Posterior vena cava (tissue), 2 donors: ENCODE results near the gene SYCP2. TPM values are rescaled to one million over a fixed set of nuclear protein-coding genes. Genes with fewer than 3 reads are reported as not detected.
A peak's percentile ranks its signal among the peaks of the same experiment; 100 is the strongest.

Experiments used
- DNase-seq: peaks from one replicate; pipeline ENCODE4 v3.0.0-alpha.2; 2020; ENCODE audit warnings: low spot score
- intact Hi-C, 2 donors: fragments of 100-400 bp; cut with DNase I; formaldehyde crosslinking; loops; one replicate each; pipeline versions ENCODE4 v1.14.1 to v1.14.2; 2022 to 2023
- total RNA-seq, 2 donors: library from RNA; stranded (reverse); fragmentation: NEBNext Ultra II Directional; extraction: Animal tissue kit (Norgen Biotek cat#: 25700); gene quantifications; one replicate each; pipeline ENCODE4 v1.2.1, GENCODE V29; 2021
- donor health status: DM: yes; HTN: yes; CAD: no.
- donor health status: DM: yes; HTN: yes; CAD: no.

Gene SYCP2
- total RNA-seq, 2 donors from 2014 or later = 0.97 to 3.1 TPM

DNA sequence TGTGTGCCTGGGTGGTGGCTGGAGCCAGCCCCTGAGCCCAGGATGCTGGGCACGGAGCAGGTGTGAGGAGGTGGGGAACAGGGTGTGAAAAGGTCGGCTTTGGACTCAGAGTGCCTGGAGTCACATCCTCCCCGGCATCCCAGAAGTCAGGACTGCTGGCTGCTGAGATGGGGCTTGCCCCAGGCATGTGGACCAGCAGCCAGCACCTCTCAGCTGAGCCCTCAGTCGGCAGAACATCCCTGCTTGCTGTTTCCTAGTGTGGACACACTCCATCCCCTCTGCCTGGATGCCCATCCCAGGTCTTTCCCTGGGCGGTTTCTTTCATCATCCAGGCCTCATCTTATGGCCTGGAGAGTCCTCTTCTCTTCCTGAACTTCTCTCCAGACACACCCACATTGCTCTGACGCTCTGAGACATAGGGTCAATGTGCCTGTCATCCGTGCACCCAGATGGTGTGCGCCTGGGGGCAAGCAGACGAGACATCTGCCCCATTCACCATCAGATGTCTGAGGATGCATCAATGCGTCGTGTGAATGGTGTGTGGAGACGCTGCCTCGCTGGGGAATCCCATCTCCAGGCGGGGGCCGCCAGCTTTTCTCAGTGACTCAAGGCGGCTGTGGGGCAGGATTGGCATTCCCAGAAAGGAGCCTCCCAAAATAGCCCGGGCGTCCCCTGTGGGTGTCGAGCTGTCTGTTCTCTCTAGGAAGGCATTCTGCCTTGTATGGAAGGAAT is 104.2 kb downstream of the SYCP2 start:
- peak; percentile 61 for DNase-seq
- intact Hi-C loops = no loop called here

DNA sequence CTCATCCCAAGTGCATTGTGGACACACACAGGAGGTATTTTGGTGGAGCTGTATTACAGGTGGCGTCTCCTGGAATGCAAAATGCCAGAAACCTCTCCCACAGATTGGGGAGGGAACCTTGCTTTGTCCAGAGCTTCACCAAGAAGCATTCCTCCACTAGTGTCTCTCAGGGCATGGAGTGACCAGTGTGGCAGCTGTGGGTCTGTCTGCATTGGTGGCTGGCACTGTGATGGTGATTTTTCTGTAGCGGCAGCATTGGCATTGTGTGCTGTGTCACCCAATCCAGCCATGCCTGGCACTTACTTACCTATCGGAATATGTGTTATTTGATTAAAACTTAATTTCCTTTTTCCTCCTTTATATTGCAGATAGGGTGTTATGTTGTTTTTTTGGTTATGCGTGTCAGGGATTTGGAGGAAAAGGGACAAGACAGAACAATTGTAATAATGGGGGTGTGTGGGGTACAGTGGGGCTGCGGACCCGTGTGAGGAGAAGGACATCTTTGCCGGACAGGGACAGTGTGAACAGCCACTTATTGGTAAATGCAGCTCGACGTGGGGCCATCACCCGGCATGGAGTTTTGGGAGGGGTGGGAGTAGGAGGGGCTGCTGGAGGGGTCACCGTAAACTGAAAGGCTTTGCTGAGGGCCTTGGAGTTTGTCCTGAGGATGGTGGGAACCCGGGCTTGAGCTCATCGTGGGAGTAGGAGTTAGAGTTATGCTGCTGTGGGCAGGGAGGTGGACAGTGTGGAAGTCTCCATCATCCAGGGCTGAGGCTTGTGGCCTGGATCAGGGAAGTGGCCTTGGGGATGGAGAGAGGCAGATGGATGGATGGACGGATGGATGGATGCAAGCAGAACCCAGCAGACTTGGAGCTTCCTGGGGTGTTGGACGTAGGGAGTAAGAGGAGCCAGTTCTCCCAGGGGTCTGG is 105.0 kb downstream of the SYCP2 start:
- intact Hi-C loops = no loop called here
- peak; percentile 46 for DNase-seq

DNA sequence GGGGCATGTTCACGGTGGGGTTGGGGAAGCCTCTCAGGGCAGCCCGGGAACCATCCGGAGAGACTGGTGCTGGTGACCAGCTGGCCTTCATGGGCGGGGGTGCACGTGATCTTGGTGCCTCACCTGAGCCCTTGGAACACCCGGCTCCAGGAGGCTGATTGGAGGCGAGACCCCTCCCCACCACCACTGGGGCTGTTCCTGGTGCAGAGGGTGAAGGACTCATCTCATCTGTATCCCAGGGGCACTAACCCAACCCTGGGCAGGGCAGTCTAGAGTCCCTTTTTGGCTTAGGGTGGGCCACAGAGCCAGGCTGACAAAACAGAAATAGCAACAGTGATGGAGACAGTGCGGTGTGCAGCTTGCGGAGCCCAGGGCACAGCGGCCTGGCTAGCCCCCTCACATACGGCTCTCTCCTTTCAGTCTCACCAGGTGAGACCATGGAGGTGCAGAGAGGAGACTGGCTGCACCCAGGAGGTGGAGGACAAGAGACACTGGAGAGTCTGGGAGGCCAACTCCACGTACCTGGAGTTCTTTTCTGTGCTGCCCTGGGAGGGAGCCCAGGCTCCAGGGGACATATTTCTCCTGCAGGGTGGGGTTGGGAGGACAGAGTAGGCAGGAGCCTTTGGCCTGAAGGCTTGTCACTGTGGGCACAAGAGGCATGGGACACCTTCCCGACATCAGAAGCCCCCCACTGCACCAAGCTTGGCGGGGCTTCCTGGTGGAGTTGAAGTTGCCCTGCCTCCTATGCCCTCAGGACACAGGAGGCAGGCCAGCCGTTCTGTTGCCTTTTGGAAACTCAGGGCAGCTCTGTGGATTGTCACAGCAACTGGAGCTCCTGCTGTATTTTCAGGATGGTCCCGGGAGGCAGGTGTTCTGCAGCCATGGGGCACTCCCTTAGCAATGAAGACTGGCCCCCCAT is 106.0 kb downstream of the SYCP2 start:
- intact Hi-C loops = no loop called here

DNA sequence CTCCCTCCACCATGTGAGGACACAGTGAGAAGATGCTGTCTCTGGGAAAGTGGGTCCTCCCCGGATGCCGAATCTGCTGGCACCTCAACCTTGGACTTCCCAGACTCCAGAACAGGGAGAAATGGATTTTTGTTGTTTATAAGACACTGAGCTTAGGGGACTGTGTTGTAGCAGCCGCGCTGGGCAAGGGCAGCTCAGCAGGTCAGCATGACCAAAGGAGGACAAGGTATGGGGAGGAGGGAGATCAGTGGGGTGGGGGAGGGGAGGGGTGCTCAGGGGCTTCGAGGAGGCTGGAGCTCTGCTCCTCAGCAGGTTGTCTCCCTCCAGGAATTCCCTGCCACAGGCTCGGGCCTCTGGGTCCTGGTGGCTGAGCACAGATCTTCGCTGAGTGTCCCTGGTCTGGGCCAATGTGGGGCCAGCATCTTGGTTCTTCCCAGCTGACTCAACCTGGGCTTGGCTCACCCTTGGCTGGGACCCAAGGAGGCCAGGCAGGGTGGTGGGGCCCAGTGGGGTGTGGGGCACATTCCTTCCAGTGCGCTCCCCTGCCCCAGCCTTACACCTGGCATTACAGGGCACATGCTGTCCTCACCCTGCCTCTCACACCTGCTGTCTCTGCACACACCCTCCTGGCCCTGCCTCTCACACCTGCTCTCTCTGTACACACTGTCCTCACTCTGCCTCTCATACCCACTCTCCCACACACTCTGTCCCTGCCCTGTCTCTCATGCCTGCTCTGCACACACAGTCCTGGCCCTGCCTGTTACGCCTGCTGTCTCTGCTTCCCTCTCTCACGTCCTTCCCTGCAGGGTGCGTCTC is 107.3 kb downstream of the SYCP2 start:
- peak; percentile 72 for DNase-seq
- intact Hi-C loops = no loop called here

More for the DNA sequence above, 106.0 kb downstream of the SYCP2 start:
- peak; percentile 72 for DNase-seq

DNA sequence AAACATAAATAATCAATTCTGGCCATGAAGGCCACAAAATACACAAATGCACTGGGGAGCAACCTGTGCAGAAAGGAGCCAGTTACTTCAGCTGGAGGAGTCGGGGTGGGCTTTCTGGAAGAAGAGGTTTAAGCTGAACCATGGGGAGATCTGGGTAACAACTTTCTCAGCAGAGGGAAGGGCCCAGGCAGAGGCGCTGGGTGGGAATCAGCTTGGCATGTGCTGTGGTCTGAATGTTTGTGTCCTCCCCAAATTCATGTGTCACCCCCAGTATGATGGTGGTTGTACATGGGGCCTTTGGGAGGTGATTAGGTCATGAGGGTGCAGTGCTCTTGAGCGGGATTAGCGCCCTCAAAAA is 107.9 kb downstream of the SYCP2 start:
- no peak for DNase-seq

DNA sequence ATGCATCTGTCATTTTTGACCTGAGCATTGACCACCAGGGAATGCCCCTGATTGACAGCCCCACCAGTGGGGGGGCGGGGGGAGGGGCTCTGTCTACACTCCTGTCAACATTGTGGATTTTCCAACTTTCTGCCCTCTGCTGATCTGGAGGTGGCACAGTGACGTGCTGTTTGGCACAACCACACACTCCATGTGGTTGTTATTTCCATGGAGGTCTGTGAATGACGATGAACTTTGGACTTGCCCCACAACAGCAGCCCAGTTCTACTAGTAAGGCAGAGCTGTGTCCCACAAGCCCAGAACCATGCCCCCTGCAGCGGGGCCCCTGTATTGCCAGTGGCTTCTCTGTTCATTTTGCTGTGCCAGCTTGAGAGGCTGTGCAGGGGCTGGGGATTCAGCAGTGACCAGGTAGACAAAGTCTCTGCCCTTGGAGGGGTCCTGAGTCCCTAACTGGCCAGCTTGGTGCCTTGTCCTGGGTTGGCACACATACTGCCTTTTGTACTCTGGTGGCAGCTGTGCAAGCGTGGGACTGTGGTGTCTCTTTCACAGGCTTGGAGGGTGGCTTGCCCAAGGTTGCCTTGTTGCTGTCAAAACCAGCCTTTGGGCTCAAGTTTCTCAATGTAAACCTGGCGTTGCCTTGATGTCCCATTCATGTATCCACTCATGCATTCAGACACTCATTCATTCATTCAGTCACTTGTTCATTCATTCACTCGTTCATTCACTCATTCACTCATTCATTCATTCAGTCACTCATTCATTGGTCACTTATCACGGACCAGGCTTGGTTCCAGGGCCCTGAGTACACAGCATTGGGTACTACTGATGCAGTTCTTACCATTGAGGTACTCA is 108.5 kb downstream of the SYCP2 start:
- intact Hi-C loops = no loop called here
- DNase-seq = peak; percentile 68

More for the DNA sequence above, 107.9 kb downstream of the SYCP2 start:
- intact Hi-C loops = no loop called here

DNA sequence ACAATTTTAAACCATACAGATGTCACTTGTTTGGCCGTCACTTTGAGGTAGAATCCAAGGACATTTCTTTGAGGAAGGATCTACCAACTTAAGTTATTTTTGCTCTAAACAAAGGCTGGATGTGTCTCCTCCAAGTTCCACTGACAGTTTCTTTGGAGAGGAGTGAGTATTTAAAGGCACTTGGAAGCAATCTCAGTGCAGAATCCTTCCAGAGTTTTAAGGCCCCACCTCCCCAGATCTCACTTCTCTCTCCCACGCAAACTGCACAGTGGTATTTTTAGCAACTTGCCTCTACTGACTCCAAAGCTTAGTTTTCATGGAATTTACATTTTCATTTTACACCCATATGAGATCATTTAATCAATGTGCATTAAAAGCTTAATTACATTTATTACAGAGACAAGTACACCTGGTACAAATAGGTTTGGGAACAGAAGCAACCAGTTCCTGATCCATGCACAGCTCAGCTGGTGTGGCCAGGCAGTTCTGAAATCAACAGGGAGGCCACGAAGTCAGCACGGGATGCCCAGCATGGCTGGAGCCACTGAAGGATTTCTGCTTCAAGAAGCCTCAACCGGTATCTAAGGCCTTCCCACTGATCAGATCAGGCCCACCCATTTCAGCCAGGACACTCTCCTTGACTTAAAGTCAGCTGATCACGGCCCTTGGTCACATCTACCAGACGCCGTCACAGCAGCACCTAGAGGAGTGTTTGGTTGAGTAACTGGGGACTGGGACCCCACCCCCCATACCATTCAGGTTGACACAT is 109.8 kb downstream of the SYCP2 start:
- intact Hi-C loops = no loop called here
- DNase-seq = peak; percentile 20

DNA sequence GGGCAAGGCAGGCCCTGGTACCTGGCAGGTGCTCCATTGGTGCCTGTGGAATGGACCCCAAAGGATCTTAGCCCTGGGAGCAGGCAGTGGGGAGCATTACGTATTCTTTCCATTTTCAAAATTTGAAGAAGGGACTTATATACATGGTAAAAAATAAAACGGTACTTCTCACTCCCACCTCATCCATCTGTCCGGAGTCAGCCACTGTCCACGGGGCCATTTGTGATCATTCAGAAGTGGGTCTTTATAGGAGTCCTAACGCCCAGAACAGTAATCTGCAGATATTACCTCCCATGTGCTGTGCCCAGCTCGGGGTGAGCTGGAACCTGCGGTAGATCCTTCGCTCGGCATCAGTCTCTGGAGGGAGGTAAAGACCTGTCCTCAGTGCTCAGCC is 110.4 kb downstream of the SYCP2 start:
- intact Hi-C loops = no loop called here
- DNase-seq = no peak

DNA sequence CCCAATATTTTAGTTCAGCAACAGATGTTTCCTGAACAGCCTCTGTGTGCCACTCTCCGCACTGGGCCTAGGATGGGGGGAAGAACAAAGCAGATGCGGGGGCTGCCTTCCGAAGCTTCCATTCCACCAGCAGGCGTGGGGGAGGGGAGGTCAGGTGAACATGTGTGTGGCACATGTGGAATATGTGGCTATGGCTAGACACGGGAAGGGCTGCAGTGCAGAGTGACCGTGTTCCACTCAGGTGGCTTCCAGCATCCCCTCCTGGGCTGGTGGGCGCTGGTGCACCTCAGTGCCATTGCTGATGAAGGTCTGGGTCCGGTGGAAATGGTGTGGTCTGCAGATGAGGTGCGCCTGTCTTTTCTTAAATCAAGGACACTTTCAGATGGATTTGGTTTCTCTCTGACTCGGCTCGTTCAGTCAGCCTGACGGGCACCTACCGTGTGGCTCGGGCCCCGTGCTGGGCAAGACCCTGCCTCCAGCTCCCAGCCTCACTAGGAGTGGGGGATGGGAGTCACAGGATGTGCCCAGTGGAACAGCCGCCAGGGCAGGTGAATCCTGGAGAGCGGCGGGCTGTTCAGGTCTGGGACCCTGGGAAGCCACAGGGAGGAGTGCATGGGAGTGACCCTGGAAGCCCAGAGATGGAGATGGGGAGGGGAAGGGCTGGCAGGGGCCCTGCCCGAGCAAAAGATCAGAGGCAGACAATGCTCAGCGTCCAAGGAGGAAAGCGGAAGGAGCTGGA is 111.0 kb downstream of the SYCP2 start:
- intact Hi-C loops = no loop called here
- peak; percentile 61 for DNase-seq

DNA sequence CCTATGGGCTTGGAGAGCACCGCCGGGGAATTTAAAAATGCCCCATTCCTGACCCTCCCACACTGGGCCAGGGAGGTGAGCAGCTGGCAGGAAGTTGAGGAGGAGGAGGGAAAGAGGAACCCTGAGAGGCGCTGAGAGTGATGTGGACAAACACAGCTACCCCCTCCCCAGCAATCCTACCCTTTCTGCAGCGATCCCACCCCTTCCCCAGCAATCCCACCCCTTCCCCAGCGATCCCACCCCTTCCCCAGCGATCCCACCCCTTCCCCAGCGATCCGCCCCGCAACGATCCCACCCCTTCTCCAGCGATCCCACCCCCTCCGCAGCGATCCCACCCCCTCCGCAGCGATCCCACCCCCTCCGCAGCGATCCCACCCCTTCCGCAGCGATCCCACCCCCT is 111.6 kb downstream of the SYCP2 start:
- no peak for DNase-seq
- intact Hi-C loops = no loop called here

DNA sequence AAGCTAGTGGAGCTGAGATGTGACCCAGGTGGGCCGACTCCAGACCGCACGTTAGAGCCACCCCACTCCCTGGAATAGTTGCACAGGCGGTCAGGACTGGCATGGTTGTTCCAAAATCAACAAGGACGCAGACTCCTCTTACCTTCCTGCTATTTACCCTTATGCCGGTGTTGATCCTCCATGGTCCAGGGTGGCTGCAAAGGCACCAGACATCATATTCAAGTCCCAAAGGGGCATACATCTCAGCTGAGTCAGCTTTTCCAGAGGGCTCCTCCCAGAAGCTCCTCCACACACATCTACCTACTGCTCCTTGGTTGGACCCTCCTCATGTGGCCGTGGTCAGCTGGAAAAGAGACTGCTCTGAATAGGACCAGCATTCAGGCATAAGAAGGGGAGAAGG is 112.2 kb downstream of the SYCP2 start:
- intact Hi-C loops = no loop called here

DNA sequence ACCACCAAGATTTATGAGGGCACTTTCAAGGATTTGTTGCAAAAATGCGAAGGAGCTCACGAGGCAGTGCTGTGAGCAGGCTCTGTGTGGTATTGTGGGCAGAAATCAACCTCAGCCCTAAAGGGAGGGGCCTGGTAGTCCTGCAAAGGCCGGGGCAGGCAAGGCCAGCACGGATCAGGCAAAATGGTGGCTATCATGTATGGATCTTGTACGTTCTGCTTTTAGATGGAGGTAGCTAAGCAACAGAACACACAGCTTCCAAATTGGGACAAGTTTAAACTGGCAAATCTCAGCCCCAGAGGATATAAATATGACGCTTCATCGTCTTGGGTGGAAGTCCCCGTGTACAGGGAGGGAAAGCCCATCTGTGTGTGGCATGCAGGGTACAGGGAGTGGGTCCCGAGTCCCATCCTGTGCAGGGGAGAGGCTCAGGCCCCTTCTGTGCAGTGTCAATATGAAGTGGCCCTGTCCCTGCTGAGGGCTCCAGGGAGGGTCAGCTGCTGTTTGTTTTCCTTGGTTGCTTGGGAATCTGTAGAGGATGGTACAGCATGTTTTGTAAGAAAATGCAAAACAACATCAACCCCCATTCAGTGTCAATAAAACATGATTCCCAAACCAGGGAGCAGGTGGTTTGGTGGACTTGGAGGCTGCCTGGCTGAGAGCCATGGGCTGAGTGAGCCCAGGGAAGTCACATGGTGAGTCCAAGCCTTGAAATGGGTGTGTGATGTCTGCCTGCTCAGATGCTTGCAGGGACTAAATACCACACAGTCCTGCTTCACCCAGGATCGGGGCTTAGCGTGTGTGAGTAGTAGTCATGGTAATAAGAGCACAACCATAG is 113.0 kb downstream of the SYCP2 start:
- intact Hi-C loops = no loop called here
- DNase-seq = peak; percentile 51

More for the DNA sequence above, 112.2 kb downstream of the SYCP2 start:
- DNase-seq = peak; percentile 36

DNA sequence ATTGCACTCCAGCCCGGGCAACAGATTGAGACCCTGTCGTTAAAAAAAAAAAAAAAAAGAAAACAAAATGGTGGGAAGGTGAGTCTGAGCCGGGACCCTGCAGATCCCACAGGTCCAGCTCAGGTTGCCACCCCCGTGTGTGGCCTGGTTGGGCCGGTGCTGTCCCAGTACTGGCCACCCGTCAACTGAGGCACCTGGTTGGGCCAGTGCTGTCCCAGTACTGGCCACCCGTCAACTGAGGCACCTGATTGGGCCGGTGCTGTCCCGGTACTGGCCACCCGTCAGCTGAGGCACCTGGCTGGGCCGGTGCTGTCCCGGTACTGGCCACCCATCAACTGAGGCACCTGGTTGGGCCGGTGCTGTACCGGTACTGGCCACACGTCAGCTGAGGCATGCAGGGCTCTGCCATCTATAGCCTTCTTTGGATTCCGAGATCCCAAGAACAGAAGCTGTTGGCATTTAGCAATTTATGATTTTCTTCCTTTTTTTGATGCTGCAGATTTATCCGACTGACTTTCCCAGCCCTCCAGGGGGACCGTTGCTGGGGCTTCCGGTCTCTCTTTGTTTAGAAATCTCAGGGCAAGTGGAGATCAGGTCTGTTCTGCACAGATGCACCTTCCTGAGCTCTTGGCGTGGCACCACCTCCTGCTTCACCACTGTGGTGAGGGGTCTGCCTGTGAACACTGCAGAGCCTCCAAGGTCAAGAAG is 113.8 kb downstream of the SYCP2 start:
- intact Hi-C loops = no loop called here
- DNase-seq = peak; percentile 40

DNA sequence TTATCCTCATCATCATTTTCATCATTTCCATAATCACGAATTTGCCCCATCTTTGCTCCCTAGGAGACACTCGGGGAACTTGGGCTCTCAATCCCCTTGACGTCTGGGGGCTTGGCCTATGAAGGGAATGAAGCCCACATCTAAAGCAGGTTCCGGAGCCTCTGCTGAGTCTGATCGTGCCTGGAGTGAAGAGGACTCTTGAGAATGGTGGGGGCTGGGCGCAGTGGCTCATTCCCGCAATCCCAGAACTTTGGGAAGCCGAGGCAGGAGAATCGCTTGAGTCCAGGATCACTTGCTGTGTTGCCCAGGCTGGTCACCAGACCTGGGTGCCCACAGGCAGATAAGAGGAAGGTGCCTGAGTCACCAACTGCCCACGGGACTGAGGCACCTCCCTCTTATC is 114.5 kb downstream of the SYCP2 start:
- peak; percentile 46 for DNase-seq
- intact Hi-C loops = no loop called here
